OCI-M2 (cell line): ENCODE measurements around the gene NPPC.
"Not testable (repeated sequence)": the region's sequence is repeated elsewhere in the genome, so short reads cannot be mapped to it uniquely, and the experiment has no call there.

Experiments
- DNase-seq: peaks from one replicate; lab custom pipeline; 2025; ENCODE audit not compliant: unreplicated experiment; lab: John Stamatoyannopoulos, UW

Gene NPPC

GRCh38 chr2:231890896-231891513 is 35.2 kb downstream of the NPPC start:
- no peak for DNase-seq

- DNase-seq: no peak
Measured at GRCh38 chr2:231887756-231888155, 38.4 kb downstream of the NPPC start.

DNA sequence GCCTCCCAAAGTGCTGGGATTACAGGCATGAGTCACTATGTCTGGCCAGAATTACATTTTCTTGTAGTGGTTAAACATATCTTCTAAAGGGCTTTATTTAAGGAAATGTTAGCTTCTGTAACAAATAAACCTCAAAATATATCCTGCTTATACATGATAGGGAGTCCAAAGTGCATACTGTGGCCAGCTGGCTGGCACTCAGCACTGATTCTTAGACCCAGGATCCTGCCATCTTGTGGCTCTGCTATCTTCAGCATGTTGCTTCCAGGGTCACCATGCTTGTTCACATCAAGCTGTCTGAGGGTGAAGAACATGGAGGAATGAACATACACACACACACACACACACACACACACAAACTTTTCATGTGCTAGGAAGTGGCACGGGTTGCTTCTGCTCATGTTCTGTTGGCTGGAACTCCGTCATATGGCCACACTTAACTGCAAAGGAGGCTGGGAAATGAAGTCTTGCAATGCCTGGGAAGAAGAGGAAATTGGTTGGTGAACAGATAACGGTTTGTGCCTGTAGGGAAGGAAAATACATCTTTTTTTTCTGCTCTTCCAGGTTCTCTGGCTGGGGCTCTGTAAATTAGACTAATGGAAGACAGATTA is 40.0 kb downstream of the NPPC start:
- no peak for DNase-seq

- DNase-seq: no peak
Measured at GRCh38 chr2:231884438-231885140, 41.6 kb downstream of the NPPC start.

DNA sequence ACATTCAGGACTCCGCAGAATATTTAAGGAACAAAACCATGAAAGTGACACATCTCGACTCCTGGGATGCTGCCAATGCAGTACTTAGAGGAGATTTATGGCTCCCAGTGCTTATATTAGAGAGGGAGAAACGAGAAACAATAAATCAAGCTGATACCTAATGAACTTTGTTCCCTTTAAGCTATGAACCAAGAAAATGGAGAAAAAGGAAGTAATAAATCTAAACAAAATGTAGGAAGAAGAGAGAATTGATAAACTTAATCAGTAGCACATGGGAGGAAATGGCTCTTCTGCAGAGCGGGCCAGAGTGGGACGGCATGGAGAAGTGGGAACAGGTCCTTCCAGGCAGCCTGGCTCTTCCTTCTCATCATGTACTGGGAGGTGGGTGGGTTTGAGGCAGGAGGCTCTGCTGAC is 42.7 kb downstream of the NPPC start:
- no peak for DNase-seq

DNA sequence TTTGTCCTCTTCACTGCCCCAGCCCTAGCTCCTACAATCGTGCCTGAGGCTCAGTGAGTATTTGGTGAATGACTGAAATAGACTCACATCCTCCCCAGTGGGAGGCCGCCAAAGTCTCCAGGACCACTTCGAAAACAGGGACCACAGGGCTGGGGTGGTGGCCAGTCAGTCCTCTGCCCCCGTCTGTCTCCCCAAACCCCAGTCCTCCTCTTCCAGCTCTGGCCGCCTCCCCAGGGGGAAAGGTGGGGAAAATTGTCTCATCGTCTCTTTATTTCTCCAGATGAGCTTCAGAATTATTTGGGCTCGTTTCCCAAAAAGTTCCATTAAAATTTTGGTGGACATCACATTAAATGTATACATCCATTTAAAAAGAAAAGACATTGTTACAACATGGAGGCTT is 43.5 kb downstream of the NPPC start:
- DNase-seq: no peak

DNA sequence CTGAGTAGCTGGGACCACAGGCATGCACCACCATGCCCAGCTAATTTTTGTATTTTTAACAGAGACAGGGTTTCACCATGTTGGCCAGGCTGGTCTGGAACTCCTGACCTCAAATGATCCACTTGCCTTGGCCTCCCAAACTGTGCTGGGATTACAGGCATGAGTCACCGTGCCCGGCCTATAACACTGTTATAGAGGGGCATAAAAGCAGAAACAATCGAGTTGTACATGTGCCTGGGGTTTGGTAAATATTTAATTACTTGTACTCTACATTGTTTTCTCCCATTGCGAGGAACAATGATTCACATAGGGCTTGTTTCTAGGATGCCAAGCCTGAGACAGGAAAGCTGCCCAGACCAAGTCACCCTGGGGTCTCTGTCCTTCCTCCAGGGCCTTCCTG is 45.8 kb downstream of the NPPC start:
- DNase-seq: not testable (repeated sequence)

DNA sequence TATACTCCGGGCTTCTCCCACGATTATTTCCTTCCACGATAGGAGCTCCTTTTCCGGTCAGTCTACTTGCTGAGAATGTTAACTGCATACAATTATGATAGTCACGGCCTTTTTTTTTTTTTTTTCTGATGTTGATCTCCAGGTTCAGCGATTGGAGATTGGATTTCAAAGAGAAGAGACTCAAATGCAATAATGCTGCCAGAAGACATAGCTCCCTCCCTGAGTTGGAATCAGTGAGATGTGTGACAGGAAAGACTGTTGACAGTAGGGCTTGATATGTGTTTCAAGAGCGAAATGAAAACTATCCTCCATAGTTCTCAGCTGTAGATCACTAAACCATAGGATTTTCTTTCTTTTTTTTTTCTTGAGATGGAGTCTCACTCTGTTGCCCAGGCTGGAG is 47.0 kb downstream of the NPPC start:
- DNase-seq: no peak

DNA sequence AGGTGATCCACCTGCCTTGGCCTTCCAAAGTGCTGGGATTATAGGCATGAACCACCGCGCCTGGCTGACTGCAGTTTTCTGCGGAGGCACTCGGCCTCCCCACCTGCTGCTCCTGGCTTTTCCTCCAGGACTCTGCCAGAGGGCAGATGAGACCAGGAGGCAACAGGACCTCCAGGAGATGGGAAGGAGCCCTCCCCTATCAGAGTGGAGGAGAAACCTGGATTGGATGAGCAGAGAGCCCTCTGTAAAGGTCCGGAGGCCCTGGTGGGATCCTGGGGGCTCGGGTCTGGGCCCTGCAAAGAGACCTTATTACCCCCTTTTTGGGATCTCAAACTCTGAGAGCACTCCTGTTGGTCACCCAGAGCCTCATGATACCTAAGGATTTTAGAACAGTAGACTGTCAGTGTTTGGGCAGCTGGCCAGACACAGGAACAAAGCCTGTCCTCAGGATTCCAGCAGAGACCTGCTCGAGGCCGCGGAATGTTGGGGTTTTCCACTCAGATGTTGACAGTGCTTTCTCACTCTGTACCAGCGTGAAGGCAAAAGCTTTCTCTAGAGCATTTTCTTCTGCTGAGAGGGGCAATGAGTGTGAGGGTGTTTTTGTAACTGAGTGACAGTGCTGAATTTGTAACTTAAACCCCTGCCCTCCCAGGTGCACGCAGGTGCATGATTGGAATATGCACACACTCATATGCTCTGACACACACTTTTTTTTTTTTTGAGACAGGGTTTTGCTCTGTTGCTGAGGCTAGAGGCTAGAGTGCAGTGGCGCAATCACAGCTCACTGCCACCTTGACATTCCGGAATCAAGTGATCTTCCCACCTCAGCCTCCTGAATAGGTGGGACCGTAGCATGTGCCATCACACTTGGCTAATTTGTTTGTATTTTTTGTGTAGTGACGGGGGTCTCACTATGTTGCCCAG is 48.4 kb downstream of the NPPC start:
- DNase-seq: no peak

DNA sequence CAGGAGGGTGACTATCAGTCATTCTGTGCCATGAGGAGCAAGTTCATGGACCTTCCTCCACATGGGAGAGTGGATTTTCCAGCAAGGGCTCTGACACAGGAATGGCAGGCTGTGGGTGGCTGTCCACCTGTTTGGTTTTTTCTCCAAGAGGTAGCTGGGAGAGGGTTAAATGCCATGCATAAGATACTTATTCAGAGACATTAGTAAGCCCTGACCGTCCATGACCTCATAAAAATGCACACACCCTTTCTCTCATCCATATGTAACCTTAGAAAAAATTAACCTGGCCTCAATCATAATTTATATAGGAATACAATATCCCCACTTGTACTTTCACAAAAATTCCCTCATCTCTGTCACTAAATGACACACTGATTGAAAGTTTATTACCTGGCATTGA is 51.3 kb downstream of the NPPC start:
- no peak for DNase-seq
